Stomach smooth muscle (tissue), 2 donors: ENCODE measurements around the gene ADIPOQ.
"Not testable (repeated sequence)": the region's sequence is repeated elsewhere in the genome, so short reads cannot be mapped to it uniquely, and the experiment has no call there.

ENCODE experiments used
- H3K27ac ChIP-seq: one replicate; pipeline ENCODE4 v1.7.0; 2013; ENCODE audit warnings: mild to moderate bottlenecking, low read length, inconsistent platforms
- H3K27me3 ChIP-seq, 2 donors: one replicate each; pipeline ENCODE4 v1.7.0; 2013; ENCODE audit warnings: low read length in 2 of 2; ENCODE audit not compliant: insufficient read depth in 2 of 2, control insufficient read depth in 1 of 2
- H3K36me3 ChIP-seq, 2 donors: one replicate each; pipeline ENCODE4 v1.7.0; 2013; ENCODE audit warnings: low read length in 2 of 2; ENCODE audit not compliant: control insufficient read depth in 2 of 2, insufficient read depth in 2 of 2
- H3K4me1 ChIP-seq: one replicate; pipeline ENCODE4 v1.7.0; 2013; ENCODE audit warnings: low read length; ENCODE audit not compliant: control insufficient read depth, insufficient read depth
- H3K4me3 ChIP-seq, 2 donors: one replicate each; pipeline ENCODE4 v1.7.0; 2013; ENCODE audit warnings: low read length in 2 of 2
- H3K9ac ChIP-seq, 2 donors: one replicate each; pipeline ENCODE4 v1.7.0; 2013; ENCODE audit warnings: low read length in 2 of 2, mild to moderate bottlenecking in 1 of 2
- H3K9me3 ChIP-seq, 2 donors: one replicate each; pipeline ENCODE4 v1.7.0; 2013; ENCODE audit warnings: low read length in 2 of 2; ENCODE audit not compliant: control insufficient read depth in 2 of 2
- donor health status: healthy.
- donor health status: Pancreatic carcinoma.

Gene ADIPOQ

DNA sequence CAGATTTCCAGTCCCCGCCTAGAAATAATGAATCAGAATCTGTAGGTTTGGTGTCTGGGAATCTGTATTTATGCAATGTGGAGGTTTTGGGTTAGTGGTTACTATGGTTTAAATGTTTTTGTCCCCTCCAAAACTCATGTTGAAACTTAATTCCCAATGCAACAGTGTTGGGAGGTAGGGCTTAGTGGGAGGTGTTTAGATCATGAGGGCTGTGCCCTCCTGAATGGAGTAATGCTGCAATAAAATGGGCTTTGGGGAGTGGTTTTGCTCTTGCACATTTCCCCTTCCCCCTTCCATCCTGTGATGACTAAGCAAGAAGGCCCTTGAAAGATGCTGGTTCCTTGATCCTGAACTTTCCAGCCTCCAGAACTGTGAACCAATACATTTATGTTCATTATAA is 27.1 kb upstream of the ADIPOQ start:
- Histone ChIP-seq H3K36me3 (no peaks in the 10 kb centered on the region), H3K4me1 (no peaks in the 10 kb centered on the region), H3K27me3 (peaks cover 0 to 4% of the 10 kb centered on the region in 2 donors), H3K4me3 (no peak overlapping the region), H3K9me3 (no peaks in the 10 kb centered on the region), H3K27ac (no peak overlapping the region), H3K9ac (no peak overlapping the region)

GRCh38 chr3:186818516-186818915 is 24.0 kb upstream of the ADIPOQ start:
- H3K9me3 ChIP-seq, result no peaks in the 10 kb centered on the region
- H3K4me3 ChIP-seq, result no peak overlapping the region

DNA sequence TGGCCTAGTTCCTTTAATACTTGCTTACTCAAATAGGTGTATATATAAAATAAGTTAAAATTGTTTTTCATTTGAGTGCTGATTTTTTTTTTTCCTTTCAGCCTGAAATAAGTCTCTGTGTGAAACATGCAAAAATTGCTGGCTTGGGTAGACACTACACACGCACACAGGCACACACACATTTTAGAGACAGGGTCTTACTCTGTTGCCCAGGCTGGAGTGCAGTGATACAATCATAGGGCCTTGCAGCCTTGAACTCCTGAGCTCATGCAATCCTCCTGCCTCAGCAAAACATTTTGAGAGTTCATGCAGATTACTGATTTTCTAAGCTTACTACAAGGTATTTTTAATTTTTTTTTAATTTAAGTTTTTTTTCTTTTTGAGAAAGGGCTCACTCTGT is 23.6 kb upstream of the ADIPOQ start:
- no peak overlapping the region for H3K9ac ChIP-seq
- no peak overlapping the region for H3K4me3 ChIP-seq
- H3K27ac ChIP-seq, result no peak overlapping the region
- H3K36me3 ChIP-seq, result no peaks in the 10 kb centered on the region
- no peaks in the 10 kb centered on the region for H3K4me1 ChIP-seq
- H3K9me3 ChIP-seq, result no peaks in the 10 kb centered on the region
- H3K27me3 ChIP-seq, result peaks cover 0 to 2% of the 10 kb centered on the region in 2 donors

More at GRCh38 chr3:186818516-186818915, 24.0 kb upstream of the ADIPOQ start:
- H3K36me3 ChIP-seq, result no peaks in the 10 kb centered on the region
- no peak overlapping the region for H3K9ac ChIP-seq
- H3K27me3 ChIP-seq, result peaks cover 0 to 4% of the 10 kb centered on the region in 2 donors
- H3K4me1 ChIP-seq, result no peaks in the 10 kb centered on the region
- no peak overlapping the region for H3K27ac ChIP-seq

- no peaks in the 10 kb centered on the region for H3K9me3 ChIP-seq
- peaks cover 15 to 22% of the 10 kb centered on the region in 2 donors for H3K27me3 ChIP-seq
- H3K9ac ChIP-seq, result no peak overlapping the region
- H3K4me3 ChIP-seq, result no peak overlapping the region
- H3K36me3 ChIP-seq, result no peaks in the 10 kb centered on the region
- H3K4me1 ChIP-seq, result peaks cover 2% of the 10 kb centered on the region
- no peak overlapping the region for H3K27ac ChIP-seq
Measured at GRCh38 chr3:186821429-186822387, 20.8 kb upstream of the ADIPOQ start.

- H3K27ac ChIP-seq, H3K4me3 ChIP-seq, H3K9me3 ChIP-seq, H3K4me1 ChIP-seq, H3K9ac ChIP-seq, H3K36me3 ChIP-seq: not testable (repeated sequence)
- H3K27me3 ChIP-seq, result peaks cover 15 to 22% of the 10 kb centered on the region in 2 donors
Measured at GRCh38 chr3:186822388-186822759, 20.1 kb upstream of the ADIPOQ start.

- H3K27me3 ChIP-seq, result peaks cover 18 to 24% of the 10 kb centered on the region in 2 donors
- H3K4me1 ChIP-seq, result peaks cover 10% of the 10 kb centered on the region
- no peak overlapping the region for H3K27ac ChIP-seq
- no peak overlapping the region for H3K4me3 ChIP-seq
- no peaks in the 10 kb centered on the region for H3K36me3 ChIP-seq
- no peak overlapping the region for H3K9ac ChIP-seq
- H3K9me3 ChIP-seq, result no peaks in the 10 kb centered on the region
Measured at GRCh38 chr3:186823386-186823785, 19.1 kb upstream of the ADIPOQ start.

DNA sequence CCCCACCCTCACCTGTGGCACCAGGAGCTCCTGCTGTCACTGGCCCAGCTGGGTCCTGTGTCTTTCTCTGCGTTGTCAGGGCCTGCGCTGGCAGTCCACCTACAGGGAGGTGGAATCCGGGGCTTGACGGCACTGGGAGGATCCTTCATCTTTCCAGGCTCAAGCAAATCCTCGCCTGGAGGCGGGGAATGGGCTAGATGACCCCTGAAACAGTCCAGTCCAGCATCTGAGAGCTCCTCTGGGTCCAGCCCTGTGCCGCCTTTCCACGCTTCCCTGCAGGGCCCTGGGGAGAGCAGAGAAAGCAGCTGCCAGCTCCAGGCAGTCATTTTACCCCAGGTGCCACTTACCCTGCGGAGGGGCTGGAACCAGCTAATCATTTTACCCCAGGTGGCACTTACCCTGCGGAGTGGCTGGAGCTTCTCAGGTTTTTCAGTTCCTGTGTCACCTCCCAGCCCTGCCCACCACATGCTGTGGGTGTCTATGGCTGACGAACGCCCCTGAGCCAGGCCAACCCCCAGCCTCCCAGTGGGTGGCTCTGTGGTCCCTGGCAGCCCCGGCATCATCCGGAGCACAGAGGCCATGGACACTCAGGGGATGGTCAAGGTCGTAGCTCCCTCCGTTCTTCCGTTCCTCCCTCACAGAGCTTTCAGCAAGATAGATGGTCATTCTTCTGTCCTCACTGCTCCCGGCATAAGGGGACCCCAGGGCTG is 17.9 kb upstream of the ADIPOQ start:
- Histone ChIP-seq H3K4me1 (peaks cover 10% of the 10 kb centered on the region), H3K36me3 (no peaks in the 10 kb centered on the region), H3K9me3 (no peaks in the 10 kb centered on the region), H3K4me3 (no peak overlapping the region), H3K27ac (no peak overlapping the region), H3K27me3 (peaks cover 24 to 25% of the 10 kb centered on the region in 2 donors), H3K9ac (no peak overlapping the region)

DNA sequence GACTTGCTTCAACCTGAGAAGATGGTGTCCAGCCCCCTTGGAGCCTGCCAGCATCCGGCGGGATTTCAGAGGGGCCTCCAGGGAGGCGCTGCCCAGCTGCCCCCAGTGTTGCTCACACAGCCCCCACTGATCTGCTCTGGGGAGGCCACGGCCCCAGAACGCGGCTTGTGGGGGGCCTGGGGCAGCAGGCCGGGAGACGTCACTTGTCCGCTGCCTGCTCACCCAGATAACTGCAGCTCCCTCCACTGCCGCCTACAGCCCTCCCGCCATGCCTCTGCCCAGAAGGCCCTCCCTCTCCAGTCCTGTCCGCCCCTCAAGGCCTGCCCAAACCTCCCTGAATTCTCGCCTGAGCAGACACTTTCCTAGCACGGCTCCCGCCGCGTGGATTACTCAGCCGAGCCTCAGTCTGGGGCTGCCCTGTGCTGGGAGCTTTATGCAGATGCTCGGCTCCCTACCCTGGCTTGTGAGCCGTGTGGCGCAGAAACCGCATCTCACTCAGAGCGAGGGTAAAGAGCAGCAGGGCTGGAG is 17.2 kb upstream of the ADIPOQ start:
- no peak overlapping the region for H3K27ac ChIP-seq
- no peaks in the 10 kb centered on the region for H3K36me3 ChIP-seq
- peaks cover 32% of the 10 kb centered on the region in 2 donors for H3K27me3 ChIP-seq
- H3K9me3 ChIP-seq, result no peaks in the 10 kb centered on the region
- H3K4me1 ChIP-seq, result peaks cover 10% of the 10 kb centered on the region
- H3K9ac ChIP-seq, result no peak overlapping the region
- no peak overlapping the region for H3K4me3 ChIP-seq

DNA sequence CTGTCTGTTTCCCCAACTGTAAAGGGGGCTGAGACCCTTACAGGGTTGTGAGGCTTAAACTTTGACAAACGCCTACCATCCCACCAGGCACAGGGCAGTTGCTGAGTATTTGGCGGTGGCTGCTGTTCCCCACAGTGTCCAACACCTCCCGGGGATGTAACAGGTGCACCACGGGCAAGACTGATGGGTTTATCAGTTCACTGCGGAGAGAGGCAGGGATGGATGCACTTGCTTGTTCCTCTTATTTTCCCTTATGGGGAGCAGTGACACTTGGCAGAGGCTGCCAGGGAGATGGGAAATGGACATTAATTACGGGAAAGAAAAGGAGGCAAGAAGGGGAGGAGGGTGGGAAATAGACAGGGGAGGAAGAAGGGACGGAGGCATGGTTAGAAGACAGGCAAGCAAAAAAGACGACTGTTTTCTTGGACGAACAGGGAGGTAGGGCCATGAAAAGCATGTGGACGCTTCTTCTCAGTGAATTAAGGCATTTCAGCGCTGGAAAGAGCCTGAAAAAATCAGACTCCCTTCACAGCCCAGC is 16.6 kb upstream of the ADIPOQ start:
- H3K9ac ChIP-seq, result no peak overlapping the region
- H3K9me3 ChIP-seq, result no peaks in the 10 kb centered on the region
- H3K27ac ChIP-seq, result no peak overlapping the region
- H3K36me3 ChIP-seq, result no peaks in the 10 kb centered on the region
- H3K27me3 ChIP-seq, result peaks cover 32 to 36% of the 10 kb centered on the region in 2 donors
- H3K4me3 ChIP-seq, result no peak overlapping the region
- peaks cover 10% of the 10 kb centered on the region for H3K4me1 ChIP-seq

DNA sequence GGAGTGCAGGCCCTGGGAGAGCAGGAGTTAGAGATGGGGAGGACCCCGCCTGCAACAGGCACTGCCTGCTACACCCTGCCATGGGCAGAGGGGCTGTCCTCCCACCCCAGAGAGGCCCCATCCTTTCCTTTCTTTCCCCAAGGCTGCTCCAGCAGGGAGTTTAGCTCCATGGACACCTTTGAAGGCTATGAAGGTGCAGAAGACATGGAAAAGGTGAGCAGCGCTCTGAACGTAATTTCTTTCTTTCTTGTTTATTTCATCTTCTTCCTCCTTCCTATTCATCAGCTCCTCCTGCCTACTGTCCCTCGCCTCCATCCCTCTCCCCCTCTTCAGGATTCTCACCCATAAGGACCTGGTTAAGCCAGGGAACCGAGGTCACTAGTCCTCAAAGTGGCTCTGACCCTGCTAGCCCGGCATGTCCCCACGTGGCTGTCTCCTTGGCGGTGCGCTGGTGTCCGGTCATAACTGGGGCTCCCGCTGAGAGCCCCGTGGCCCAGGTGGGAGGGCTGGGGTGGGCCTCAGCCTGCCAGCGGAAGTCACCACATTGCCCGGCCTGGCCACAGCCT is 16.0 kb upstream of the ADIPOQ start:
- Histone ChIP-seq H3K4me3 (peak overlapping the region in 1 of 2 donors; percentile 44), H3K27me3 (peaks cover 34 to 38% of the 10 kb centered on the region in 2 donors), H3K9me3 (no peaks in the 10 kb centered on the region), H3K9ac (no peak overlapping the region), H3K27ac (no peak overlapping the region), H3K36me3 (no peaks in the 10 kb centered on the region), H3K4me1 (peaks cover 10% of the 10 kb centered on the region)
